ENCODE results near the gene TUFT1. TPM values are rescaled to one million over a fixed set of nuclear protein-coding genes. Genes with fewer than 3 reads are reported as not detected.

Gene TUFT1
- total RNA-seq, 1 experiment from 2014 or later: 12.3 TPM

GRCh38 chr1:151495316-151495715, 44.8 kb upstream of the TUFT1 start:
- intact Hi-C loops (cut with micrococcal nuclease): no loop called here
- no peak overlapping the region for H3K27ac ChIP-seq (ENCODE audit: low read depth, low read length)

GRCh38 chr1:151499365-151499764, 40.7 kb upstream of the TUFT1 start:
- ChIA-PET CTCF (no interaction called here), RAD21 (ENCODE audit: low non-redundant PET in 1 of 2, low total read pairs in 2 of 2, uncharacterized antibody in 2 of 2, unreplicated experiment in 2 of 2) (no interaction called here), POLR2A (no interaction called here)
- H3K4me2 ChIP-seq (ENCODE audit: low read length): no peak overlapping the region
- no peaks in the 10 kb centered on the region for H3K9me2 ChIP-seq (ENCODE audit: insufficient read depth)
- no peaks in the 10 kb centered on the region for H3K9me3 ChIP-seq (ENCODE audit: control insufficient read depth in 1 of 2, insufficient read depth in 1 of 2, low read depth in 1 of 2, low read length in 2 of 2)
- DNase-seq (ENCODE audit: low read depth, low spot score) (no peak), ATAC-seq (no peak)
- intact Hi-C loops (cut with micrococcal nuclease): no loop called here
- no peaks in the 10 kb centered on the region for H4K20me1 ChIP-seq (ENCODE audit: insufficient read depth)
- H3K27ac ChIP-seq (ENCODE audit: low read depth, low read length): no peak overlapping the region
- BruUV-seq (replicated peaks): no TSS peak
- no peaks in the 10 kb centered on the region for H3K79me2 ChIP-seq (ENCODE audit: insufficient read depth, low read length)
- H2AFZ ChIP-seq (ENCODE audit: low read depth, low read length, poor library complexity, severe bottlenecking): no peak overlapping the region
- H3K36me3 ChIP-seq (ENCODE audit: control insufficient read depth in 1 of 2, insufficient read depth in 2 of 2, low read length in 2 of 2): no peaks in the 10 kb centered on the region
- H3K4me1 ChIP-seq (ENCODE audit: control insufficient read depth in 1 of 2, insufficient read depth in 2 of 2, low read length in 2 of 2): peaks cover 19 to 43% of the 10 kb centered on the region in 2 experiments
- no peaks in the 10 kb centered on the region for H3K27me3 ChIP-seq (ENCODE audit: insufficient read depth, low read length)
- no peak overlapping the region for H3K9ac ChIP-seq (ENCODE audit: low read length)
- H3K4me3 ChIP-seq (replicated peaks in 1 of 2; ENCODE audit: low read depth in 1 of 2, low read length in 2 of 2): no peak overlapping the region
- TF ChIP-seq ATF3 (IDR thresholded peaks at IDR 0.05) (no peak), EZH2phosphoT487 (IDR thresholded peaks at IDR 0.05; ENCODE audit: borderline replicate concordance) (no peak), CTCF (IDR thresholded peaks at IDR 0.05 in 2 of 3, conservative IDR thresholded peaks at IDR 0.05 in 1 of 3; ENCODE audit: borderline replicate concordance in 1 of 3, insufficient read depth in 1 of 3, low read depth in 2 of 3, low read length in 2 of 3) (no peak), TCF7L2 (IDR thresholded peaks at IDR 0.05; ENCODE audit: borderline replicate concordance, extremely low read depth, insufficient read depth, insufficient read length) (no peak), ZNF274 (IDR thresholded peaks at IDR 0.05; ENCODE audit: low read depth, low read length) (no peak), ZFX (IDR thresholded peaks at IDR 0.05) (no peak), FOSL1 (IDR thresholded peaks at IDR 0.05; ENCODE audit: low read depth) (no peak), ELF1 (IDR thresholded peaks at IDR 0.05; ENCODE audit: borderline replicate concordance, low read depth) (no peak), CBX3 (IDR thresholded peaks at IDR 0.05; ENCODE audit: low read depth) (no peak), SRF (IDR thresholded peaks at IDR 0.05; ENCODE audit: low read depth) (no peak), SIN3A (IDR thresholded peaks at IDR 0.05; ENCODE audit: low read depth) (no peak), REST (IDR thresholded peaks at IDR 0.05; ENCODE audit: low read depth) (no peak), SP1 (IDR thresholded peaks at IDR 0.05; ENCODE audit: low read depth) (no peak), EZH2 (IDR thresholded peaks at IDR 0.05) (no peak), EGR1 (IDR thresholded peaks at IDR 0.05; ENCODE audit: low read depth) (no peak), RAD21 (IDR thresholded peaks at IDR 0.05; ENCODE audit: low read depth) (no peak)

More at GRCh38 chr1:151495316-151495715, 44.8 kb upstream of the TUFT1 start:
- DNase-seq (ENCODE audit: low read depth, low spot score) (no peak), ATAC-seq (peak; percentile 45)
- TF ChIP-seq YY1 (IDR thresholded peaks at IDR 0.05; ENCODE audit: extremely low read depth, insufficient replicate concordance, low read depth, low read length) (no peak), EGR1 (IDR thresholded peaks at IDR 0.05; ENCODE audit: low read depth) (no peak)
- Histone ChIP-seq H3K9me2 (ENCODE audit: insufficient read depth) (no peaks in the 10 kb centered on the region), H3K4me1 (ENCODE audit: control insufficient read depth in 1 of 2, insufficient read depth in 2 of 2, low read length in 2 of 2) (peaks cover 27 to 33% of the 10 kb centered on the region in 2 experiments), H3K27me3 (ENCODE audit: insufficient read depth, low read length) (no peaks in the 10 kb centered on the region), H3K4me2 (ENCODE audit: low read length) (peak overlapping the region; percentile 58), H3K4me3 (replicated peaks in 1 of 2; ENCODE audit: low read depth in 1 of 2, low read length in 2 of 2) (no peak overlapping the region), H3K36me3 (ENCODE audit: control insufficient read depth in 1 of 2, insufficient read depth in 2 of 2, low read length in 2 of 2) (no peaks in the 10 kb centered on the region), H3K79me2 (ENCODE audit: insufficient read depth, low read length) (no peaks in the 10 kb centered on the region), H2AFZ (ENCODE audit: low read depth, low read length, poor library complexity, severe bottlenecking) (peak overlapping the region; percentile 19), H3K9ac (ENCODE audit: low read length) (peak overlapping the region; percentile 15; the same call in 1 of the 2 replicates), H3K9me3 (ENCODE audit: control insufficient read depth in 1 of 2, insufficient read depth in 1 of 2, low read depth in 1 of 2, low read length in 2 of 2) (no peaks in the 10 kb centered on the region), H4K20me1 (ENCODE audit: insufficient read depth) (no peaks in the 10 kb centered on the region)
- CTCF ChIA-PET: interaction anchor here (1.8 kb wide), 1 partner anchor 10 kb away, joined by 7 read pairs; no protein-coding TSS in a partner anchor
- POLR2A ChIA-PET: interaction anchor here (0.7 to 2.4 kb wide), 6 partner anchors 10 to 44 kb away, joined by 3 to 10 read pairs (median 4); partner anchors contain the start of gene CGN
- BruUV-seq (replicated peaks): no TSS peak
- RAD21 ChIA-PET (ENCODE audit: low non-redundant PET in 1 of 2, low total read pairs in 2 of 2, uncharacterized antibody in 2 of 2, unreplicated experiment in 2 of 2): interaction anchor here in 1 of 2 experiments (0.5 kb wide), 1 partner anchor 34 kb away, joined by 4 read pairs; no protein-coding TSS in a partner anchor
